ENCODE measurements around the gene DACT2.

DNA sequence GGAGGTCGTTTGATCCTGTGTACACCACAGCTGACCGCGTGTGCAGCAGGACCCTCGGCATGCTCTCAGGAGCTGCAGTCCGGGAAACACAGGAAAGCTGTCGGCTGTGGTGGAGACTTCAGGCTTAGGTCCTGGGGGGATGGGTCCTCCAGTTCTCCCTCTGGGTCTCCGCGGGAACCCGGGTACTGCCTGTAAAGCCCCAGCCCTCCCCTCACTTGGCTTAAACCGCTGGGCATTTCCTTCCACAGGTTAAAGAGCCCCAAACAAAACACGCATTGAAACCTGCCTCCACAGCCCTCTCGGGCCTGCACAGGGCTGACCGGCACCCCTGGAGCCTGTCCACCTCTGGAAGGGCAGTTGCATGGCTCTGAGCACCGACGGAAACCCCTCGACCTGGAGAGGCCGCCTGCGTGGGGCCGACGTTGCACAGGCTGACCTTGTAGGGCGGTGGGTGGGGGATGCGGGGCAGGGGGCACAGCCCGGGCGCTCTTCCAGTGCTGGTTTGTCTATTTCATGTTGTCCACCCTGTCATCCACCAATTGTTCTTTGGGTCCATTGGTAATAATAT lies 59.1 kb downstream of the DACT2 start:
- TF ChIP-seq, protein P1, sequence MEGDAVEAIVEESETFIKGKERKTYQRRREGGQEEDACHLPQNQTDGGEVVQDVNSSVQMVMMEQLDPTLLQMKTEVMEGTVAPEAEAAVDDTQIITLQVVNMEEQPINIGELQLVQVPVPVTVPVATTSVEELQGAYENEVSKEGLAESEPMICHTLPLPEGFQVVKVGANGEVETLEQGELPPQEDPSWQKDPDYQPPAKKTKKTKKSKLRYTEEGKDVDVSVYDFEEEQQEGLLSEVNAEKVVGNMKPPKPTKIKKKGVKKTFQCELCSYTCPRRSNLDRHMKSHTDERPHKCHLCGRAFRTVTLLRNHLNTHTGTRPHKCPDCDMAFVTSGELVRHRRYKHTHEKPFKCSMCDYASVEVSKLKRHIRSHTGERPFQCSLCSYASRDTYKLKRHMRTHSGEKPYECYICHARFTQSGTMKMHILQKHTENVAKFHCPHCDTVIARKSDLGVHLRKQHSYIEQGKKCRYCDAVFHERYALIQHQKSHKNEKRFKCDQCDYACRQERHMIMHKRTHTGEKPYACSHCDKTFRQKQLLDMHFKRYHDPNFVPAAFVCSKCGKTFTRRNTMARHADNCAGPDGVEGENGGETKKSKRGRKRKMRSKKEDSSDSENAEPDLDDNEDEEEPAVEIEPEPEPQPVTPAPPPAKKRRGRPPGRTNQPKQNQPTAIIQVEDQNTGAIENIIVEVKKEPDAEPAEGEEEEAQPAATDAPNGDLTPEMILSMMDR (conservative IDR thresholded peaks at IDR 0.05 in 1 of 2, IDR thresholded peaks at IDR 0.05 in 1 of 2; ENCODE audit: low read depth in 1 of 2, low read length in 2 of 2) = no peak
- no peak for TF ChIP-seq EZH2 (IDR thresholded peaks at IDR 0.05; ENCODE audit: low read length, missing control alignments)
